HG02870 (cell line): ENCODE measurements around the gene CCPG1.
"Not testable (repeated sequence)": the region's sequence is repeated elsewhere in the genome, so short reads cannot be mapped to it uniquely, and the experiment has no call there.

Experiments used
- ATAC-seq: cut with Tn5 transposase; IDR thresholded peaks from one replicate; pipeline ENCODE4 v1.9.1; 2021; ENCODE audit warnings: mild to moderate bottlenecking, moderate library complexity; ENCODE audit not compliant: unreplicated experiment

The CCPG1 gene, protein sequence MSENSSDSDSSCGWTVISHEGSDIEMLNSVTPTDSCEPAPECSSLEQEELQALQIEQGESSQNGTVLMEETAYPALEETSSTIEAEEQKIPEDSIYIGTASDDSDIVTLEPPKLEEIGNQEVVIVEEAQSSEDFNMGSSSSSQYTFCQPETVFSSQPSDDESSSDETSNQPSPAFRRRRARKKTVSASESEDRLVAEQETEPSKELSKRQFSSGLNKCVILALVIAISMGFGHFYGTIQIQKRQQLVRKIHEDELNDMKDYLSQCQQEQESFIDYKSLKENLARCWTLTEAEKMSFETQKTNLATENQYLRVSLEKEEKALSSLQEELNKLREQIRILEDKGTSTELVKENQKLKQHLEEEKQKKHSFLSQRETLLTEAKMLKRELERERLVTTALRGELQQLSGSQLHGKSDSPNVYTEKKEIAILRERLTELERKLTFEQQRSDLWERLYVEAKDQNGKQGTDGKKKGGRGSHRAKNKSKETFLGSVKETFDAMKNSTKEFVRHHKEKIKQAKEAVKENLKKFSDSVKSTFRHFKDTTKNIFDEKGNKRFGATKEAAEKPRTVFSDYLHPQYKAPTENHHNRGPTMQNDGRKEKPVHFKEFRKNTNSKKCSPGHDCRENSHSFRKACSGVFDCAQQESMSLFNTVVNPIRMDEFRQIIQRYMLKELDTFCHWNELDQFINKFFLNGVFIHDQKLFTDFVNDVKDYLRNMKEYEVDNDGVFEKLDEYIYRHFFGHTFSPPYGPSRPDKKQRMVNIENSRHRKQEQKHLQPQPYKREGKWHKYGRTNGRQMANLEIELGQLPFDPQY

DNA sequence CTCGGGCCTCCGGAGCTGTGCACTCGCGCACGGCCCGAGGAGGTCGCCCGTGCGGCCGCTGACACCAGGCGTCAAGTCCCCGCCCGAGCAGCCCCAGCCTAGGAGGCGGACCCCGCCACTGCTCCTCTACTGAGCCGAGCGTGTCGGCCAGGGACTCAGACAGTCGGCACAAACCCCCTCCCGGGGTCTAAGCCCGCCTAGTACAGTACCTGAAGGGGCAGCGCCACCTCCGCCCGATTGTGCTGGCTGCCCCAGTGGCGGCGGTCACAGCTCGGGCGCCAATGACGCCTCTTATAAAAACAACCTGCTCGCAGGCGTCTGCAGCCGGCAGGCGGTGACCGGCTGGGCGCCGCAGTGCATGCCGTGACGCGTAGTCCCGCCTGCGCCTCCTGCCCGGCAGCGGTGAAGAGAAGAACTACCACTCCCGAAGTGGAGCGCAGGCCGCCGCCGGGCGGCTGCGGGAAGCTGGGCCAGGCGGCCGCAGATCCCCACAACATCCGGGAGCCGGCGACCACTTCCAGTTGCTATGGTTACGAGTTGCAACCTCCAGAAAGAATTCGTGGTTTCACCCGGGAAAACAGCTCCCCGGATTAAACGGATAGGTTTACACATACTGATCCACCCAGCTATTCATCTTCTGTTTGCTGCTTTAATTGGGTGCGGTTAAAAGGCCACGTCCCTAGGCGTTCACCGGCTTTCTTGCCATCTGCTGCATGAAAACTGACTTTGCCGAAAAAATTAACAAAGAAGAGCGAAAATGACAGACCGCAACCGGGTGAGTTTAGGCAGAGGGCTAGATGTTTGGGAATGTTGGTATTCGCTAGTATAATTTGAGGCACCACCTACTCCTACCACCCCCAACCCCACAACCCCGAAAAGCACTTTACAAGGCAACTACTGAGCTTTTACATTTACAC is at the start of gene CCPG1, which contains the start of gene PIERCE2:
Gene CCPG1 (minus strand): TSS at position 348 of the 917 bp plus-strand sequence. CDS start 18,935 bp downstream, outside the sequence.
Gene PIERCE2 (plus strand): TSS at position 484 of the 917 bp plus-strand sequence. CDS start 274 bp downstream, at position 758.
- ATAC-seq = peak; percentile 96

DNA sequence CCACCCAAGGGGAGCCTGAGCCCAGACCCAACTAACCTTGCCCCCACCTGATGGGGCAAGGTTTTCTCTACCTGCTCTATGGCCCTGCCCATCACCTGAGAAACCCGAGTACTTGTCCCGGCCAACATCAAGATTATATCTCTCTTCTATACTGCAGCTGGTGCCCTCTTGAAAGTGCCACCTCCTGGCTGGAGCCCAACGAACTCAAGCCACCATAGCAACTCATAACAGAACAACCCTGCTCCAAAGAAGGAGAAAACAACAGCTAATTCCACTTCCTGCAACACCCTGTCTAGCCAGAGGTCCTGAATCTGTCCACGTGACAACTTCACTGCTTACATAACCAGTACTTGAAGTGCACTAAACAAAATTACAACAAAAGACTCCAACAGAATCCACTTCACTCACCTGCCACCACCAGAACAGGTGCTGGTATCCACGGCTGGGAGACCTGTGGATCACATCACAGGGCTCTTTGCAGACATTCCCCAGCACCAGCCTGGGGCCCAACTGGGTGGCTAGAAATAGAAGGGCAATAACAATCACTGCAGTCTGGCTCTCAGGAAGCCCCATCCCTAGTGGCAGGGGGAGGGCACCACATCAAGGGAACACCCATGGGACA is 49.4 kb upstream of the CCPG1 start:
- ATAC-seq = no peak

DNA sequence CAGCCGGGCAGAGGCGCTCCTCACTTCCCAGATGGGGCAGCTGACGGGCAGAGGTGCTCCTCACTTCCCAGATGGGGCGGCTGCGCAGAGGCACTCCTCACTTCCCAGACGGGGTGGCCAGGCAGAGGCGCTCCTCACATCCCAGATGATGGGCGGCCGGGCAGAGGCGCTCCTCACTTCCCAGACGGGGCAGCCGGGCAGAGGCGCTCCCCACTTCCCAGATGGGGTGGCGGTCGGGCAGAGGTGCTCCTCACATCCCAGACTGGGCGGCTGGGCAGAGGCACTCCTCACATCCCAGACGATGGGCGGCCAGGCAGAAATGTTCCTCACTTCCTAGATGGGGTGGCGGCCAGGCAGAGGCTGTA is 38.9 kb upstream of the CCPG1 start:
- not testable (repeated sequence) for ATAC-seq

DNA sequence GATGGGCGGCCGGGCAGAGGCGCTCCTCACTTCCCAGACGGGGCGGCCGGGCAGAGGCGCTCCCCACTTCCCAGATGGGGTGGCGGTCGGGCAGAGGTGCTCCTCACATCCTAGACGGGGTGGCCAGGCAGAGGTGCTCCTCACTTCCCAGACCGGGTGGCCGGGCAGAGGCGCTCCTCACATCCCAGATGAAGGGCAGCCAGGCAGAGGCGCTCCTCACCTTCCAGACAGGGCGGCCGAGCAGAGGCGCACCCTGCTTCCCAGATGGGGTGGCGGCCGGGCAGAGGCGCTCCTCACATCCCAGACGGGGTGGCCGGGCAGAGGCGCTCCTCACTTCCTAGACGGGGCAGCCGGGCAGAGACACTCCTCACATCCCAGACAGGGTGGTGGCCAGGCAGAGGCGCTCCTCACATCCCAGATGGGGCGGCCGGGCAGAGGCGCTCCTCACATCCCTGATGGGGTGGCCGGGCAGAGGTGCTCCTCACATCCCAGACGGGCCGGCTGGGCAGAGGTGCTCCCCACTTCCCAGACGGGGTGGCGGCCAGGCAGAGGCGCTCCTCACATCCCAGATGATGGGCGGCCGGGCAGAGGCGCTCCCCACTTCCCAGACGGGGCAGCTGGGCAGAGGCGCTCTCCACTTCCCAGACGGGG is 38.3 kb upstream of the CCPG1 start:
- ATAC-seq = not testable (repeated sequence)

DNA sequence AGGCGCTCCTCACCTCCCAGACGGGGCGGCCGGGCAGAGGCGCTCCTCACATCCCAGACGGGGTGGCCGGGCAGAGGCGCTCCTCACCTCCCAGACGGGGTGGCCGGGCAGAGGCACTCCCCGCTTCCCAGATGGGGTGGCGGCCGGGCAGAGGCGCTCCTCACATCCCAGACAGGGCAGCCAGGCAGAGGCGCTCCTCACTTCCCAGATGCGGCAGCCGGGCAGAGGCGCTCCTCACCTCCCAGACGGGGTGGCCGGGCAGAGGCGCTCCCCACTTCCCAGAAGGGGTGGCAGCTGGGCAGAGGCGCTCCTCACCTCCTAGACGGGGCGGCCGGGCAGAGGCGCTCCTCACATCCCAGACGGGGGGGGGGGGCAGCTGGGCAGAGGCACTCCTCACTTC is 37.8 kb upstream of the CCPG1 start:
- ATAC-seq = not testable (repeated sequence)

DNA sequence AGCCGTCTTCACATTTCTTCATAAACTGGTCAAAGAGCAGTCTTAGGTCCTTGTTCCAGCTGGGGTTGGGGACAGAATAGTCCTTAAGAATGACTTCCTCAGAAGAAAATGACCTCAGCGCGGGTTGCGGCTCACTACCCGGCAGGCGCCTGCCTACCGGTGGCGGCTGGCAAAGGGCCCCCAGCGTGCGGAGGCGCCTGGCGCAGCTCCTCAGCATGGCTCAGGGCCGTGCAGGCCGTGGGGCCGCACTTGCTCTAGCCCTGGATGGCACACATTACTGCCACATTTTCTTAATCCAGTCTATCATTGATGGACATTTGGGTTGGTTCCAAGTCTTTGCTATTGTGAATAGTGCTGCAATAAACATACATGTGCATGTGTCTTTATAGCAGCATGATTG is 35.0 kb upstream of the CCPG1 start:
- ATAC-seq = not testable (repeated sequence)

DNA sequence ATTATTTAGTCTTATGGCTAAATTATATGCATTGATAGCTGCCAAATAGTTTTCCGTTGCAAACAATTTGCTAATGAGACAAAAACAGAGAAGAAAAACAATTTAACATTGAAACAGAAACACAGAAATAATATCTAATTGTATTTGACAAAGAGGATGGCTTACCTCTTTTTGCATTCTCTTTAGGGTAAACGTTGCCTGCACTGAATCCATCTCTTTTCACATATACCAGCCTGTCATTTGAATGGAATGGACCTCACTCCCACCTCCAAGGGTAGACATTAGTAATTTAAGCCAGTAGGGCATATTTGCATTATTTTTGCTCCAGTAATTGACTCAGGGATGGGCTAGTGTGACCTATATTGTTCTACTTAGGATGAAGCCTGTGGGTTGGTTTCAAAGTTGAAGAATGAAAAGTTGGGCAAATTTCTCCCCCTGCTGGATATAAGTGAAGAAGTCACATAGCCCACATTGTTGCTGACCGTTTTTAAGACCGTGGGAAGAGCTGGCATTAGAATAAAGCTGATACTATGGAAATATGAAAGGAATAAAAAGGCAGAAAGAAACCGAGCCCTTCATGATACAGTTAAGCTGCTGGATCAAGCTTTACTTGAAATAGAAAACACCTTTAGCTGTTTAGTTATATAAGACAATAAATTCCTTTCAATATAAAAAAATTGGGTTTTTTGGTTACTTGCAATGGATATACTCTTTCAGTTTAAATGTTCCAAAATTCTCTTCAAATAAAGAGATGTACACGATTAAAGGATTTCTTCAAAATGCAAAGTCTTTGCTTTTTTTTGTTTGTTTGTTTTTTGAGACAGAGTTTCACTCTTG is 27.0 kb upstream of the CCPG1 start:
- ATAC-seq = no peak

DNA sequence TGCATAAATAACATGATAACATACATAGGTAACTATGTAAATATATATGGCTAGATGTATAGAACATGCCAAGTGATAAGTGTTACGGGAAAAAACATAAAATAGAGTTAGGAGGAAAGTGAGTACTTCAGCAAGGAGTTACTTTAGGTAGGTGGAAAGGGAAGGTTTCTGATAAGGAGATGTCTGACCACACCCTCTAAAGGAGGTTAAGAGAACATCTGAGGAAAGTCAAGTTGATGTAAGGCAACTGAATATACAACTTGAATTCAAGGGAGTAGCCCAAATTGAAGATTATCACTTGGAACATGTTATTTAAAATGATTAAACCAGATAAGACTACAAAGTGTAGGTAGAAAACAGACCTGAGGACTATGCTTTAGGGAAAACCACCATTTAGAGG is 13.9 kb upstream of the CCPG1 start:
- ATAC-seq = no peak

DNA sequence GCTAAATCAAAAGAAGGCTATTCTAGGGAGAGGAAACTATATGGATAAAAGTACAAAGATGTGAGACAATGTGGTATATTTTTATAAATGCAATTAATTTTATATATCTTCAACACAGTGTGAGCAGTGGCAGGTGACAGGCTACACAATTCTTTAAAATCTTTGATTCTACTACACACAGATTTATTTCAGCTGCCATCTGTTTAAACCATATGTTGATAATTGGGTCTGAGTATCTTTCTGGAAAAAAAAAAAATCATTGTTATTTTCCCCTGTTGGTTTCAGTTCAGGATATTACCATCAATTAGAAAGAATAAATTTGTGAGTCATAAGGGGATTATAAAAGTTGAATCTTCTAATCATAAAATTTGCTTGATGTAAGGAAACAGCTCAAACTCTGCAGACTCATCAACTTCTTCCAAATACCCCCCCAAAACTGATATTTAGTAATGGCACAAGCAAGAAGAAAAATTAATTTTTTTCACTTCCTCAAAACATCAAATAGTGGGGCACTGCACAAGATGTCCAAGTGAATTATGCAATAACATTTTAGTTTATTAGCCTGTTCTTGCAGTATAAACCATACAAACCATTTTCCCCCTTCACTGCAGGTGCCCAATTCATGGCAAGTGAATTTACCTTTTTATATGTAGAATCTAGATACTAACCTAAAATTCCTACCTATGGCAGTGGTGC is 12.2 kb upstream of the CCPG1 start:
- no peak for ATAC-seq

DNA sequence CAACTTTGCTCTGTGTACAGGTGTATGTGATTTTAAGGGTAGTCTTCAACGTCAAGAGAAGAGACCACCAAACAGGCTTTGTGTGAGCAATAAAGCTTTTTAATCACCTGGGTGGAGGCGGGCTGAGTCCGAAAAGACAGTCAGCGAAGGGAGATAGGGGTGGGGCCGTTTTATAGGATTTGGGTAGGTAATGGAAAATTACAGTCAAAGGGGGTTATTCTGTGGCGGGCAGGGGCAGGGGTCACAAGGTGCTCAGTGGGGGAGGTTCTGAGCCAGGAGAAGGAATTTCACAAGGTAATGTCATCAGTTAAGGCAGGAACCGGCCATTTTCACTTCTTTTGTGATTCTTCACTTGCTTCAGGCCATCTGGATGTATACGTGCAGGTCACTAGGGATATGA is 9.5 kb upstream of the CCPG1 start:
- ATAC-seq = not testable (repeated sequence)

DNA sequence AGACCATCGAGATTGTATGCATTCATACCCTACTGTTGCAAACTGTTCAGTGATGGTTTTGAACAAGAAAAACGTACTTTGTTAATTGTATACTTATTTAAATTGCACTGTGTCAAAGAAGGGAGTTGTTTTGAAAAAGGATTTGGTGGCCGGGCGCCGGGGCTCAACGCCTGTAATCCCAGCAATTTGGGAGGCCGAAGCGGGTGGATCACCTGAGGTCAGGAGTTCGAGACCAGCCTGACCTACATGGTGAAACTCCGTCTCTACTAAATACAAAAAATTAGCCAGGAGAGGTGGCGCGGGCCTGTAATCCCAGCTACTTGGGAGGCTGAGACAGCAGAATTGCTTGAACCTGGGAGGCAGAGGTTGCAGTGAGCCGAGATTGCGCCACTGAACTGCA is 817 bp upstream of the CCPG1 start:
- not testable (repeated sequence) for ATAC-seq

DNA sequence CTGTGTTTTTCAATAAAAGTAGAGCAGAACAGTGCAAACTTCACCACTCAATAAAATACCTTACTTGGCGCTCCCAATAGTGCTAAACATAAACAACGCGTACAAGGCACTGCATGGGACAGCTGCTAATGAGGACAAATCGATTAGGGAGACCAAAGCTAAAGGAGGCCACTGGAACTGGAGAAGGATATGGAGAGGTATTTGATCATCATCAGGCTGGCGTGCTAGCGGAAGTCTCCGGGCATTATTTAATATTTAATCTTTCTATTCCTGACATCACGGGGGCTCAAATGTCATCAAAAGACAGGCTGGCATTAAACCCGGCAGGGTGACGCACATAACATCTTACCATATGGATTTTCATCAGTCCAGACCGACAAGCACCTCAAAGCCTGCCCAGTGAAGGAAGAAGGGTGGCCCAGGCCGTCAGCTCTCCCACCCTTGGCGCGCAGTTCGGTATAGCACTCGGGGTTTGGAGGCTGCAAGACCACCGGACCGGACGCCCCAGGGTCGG is 604 bp downstream of the CCPG1 start:
- ATAC-seq = peak; percentile 17

DNA sequence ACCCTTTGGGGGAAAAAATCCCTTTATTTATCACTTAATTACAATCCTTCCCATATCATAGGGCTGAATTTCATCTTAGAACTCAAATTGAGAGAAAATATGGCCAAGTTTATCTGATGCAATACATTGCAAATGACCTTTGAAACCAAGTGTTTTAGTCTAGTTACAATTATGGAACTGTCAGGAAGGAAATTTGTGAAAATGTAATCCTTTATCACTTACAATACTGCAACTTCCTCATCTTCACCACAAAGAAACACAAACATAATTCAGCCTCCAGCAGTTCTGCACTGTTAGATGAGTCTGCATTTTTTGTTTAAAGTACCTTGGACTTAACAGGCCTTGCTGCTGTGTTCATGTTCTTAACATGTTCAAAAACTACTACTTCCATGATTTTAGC is 4.6 kb downstream of the CCPG1 start:
- no peak for ATAC-seq

DNA sequence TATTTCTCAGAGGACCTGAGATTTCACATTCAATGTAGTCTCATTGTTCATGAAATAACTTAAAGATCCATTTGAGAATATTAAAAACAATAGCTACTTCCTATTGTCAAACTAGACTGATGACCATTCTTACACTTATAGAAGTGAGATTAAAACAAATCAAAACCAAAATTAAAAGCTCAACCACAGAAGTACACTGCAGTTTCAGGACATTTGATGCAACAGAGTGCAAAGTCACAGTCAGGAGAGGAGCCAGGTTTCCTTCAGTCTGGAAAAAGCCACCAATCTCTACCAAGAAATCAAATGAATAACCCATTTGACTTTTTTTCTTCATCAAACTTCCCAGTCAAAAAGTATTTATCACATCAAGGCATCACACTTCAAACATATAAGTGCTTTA is 5.5 kb downstream of the CCPG1 start:
- no peak for ATAC-seq

DNA sequence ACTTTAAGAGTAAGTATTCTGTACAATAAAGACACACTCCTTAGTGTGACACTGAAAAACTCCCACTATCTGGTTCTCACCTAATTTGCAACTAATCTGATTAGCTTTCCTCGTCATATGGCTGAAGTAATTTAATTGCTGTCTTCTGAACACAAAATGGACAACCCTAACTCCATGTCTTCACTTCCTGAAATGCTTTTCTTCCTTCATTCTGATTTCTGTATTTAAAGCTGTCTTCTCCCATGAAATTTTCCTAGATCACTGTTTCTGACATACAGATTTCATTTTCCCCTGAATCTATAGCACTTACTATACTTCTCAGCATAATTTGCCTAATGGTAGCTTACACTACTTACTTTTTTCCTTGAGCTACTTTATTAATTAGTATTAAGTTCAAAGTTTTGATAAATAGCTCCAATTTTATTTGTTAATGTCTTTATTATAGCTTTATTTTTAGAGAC is 6.3 kb downstream of the CCPG1 start:
- ATAC-seq = no peak

DNA sequence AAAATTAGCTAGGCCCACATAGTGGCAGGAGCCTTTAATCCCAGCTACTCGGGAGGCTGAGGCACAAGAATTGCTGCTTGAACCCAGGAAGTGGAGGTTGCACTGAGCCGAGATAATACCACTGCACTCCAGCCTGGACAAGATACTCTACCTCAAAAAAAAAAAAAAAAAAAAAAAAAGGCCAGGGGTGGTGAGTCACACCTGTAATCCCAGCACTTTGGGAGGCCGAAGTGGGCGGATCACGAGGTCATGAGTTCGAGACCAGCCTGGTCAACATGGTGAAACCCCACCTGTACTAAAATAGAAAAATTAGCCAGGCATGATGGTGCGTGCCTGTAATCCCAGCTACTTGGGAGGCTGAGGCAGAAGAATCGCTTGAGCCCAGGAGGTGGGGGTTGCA is 8.1 kb downstream of the CCPG1 start:
- ATAC-seq = not testable (repeated sequence)

DNA sequence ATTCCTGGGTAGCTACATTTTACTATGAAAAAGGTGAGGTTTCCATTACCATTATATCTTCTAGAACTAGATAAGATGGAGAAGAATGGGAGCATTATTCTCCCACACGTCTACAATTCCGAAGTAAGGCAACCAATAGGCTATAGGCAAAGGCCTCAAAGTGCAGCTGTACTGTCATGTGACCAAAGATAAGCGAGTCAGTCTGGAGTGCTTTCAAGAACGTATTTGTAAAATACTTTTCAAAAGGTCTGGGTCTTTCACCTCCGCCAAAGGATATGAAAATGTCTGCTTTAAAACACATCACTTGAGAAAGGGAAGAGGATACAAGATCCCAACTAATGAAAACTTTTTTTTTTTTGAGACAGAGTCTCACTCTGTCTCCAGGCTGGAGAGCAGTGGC is 9.9 kb downstream of the CCPG1 start:
- ATAC-seq = no peak

DNA sequence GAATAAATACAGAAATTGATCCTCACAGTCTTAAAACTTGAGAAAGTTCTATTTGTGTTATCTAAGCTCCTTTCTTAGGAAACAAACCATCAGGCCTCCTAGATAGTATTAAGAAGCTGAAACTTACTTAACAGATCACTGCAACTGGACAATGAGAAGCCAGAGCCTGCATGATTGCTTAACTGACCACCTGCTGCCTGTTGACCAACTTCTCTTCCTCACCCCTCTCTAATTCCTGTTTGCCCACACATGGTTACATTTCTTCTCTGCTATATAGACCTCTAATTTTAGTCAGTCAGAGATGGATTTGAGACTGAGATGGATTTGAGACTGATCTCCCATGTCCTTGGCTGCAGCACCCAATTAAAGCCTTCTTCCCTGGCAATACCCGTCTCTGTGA is 13.5 kb downstream of the CCPG1 start:
- no peak for ATAC-seq
